ENCODE results near the gene PSTPIP1.

Gene PSTPIP1

DNA sequence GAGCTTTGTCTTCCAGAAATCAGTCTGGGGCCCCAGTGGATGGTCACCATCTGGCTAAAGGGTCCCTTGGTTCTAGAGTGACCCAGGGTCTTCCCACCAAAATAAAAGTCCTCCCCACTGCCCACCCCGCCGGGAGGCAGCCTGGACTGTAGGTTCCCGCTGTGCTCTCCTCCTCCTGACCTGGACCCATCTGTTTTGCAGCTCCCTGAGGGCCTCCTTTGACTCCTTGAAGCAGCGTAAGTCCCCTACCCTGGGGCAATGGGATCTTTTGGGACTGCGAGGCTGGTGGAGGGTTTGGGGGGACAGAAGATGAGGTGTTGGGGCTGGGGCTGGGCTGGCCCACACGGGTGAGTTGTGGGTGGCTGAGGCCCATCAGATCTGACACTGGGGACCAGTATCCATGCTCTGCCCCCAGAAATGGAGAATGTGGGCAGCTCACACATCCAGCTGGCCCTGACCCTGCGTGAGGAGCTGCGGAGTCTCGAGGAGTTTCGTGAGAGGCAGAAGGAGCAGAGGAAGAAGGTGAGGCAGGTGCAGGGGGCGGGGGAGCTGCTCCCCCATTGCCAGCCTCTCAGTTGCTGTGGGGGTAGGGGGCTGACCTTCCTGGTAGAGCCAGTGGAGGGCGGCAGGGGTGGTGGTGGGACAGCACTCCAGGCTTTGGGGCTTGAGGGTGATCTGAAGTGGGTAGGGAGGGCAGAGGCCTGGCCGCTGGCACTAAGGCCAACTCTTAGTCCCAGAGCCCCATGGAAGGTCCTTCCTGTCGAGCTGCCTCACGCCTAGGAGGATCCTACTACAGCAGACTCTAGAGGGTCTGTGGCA is 30.4 kb downstream of the PSTPIP1 start:
- no peak for TF ChIP-seq ZFX (IDR thresholded peaks at IDR 0.05; ENCODE audit: borderline replicate concordance)
- TF ChIP-seq, protein P1, sequence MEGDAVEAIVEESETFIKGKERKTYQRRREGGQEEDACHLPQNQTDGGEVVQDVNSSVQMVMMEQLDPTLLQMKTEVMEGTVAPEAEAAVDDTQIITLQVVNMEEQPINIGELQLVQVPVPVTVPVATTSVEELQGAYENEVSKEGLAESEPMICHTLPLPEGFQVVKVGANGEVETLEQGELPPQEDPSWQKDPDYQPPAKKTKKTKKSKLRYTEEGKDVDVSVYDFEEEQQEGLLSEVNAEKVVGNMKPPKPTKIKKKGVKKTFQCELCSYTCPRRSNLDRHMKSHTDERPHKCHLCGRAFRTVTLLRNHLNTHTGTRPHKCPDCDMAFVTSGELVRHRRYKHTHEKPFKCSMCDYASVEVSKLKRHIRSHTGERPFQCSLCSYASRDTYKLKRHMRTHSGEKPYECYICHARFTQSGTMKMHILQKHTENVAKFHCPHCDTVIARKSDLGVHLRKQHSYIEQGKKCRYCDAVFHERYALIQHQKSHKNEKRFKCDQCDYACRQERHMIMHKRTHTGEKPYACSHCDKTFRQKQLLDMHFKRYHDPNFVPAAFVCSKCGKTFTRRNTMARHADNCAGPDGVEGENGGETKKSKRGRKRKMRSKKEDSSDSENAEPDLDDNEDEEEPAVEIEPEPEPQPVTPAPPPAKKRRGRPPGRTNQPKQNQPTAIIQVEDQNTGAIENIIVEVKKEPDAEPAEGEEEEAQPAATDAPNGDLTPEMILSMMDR (IDR thresholded peaks at IDR 0.05): no peak
- H3K27ac ChIP-seq: no peak overlapping the region

DNA sequence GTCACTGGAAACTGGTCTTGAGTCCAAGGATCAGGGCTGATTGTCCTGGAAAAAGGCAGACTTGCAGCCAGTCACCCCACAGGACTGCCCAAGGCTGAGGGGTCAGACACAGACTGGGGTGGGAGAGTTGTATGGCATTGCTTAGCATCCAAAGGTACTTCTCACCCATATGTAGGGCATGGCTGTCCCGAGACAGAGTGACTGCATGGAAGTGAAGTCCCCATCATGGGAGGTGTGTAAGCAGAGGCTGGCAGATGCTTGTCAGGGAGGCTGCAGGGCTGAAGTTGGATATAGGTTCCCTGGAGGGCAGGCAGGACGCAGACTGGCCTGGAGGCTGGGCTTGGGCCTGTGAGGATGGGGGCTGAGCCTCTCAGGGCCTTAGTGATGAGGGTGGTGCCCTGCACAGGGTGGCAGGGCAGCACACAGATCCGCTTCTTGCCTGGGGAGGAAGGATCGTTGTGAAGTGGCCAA is 31.1 kb downstream of the PSTPIP1 start:
- TF ChIP-seq, protein P1 (IDR thresholded peaks at IDR 0.05): no peak
- no peak for TF ChIP-seq ZFX (IDR thresholded peaks at IDR 0.05; ENCODE audit: borderline replicate concordance)
- H3K27ac ChIP-seq: no peak overlapping the region

DNA sequence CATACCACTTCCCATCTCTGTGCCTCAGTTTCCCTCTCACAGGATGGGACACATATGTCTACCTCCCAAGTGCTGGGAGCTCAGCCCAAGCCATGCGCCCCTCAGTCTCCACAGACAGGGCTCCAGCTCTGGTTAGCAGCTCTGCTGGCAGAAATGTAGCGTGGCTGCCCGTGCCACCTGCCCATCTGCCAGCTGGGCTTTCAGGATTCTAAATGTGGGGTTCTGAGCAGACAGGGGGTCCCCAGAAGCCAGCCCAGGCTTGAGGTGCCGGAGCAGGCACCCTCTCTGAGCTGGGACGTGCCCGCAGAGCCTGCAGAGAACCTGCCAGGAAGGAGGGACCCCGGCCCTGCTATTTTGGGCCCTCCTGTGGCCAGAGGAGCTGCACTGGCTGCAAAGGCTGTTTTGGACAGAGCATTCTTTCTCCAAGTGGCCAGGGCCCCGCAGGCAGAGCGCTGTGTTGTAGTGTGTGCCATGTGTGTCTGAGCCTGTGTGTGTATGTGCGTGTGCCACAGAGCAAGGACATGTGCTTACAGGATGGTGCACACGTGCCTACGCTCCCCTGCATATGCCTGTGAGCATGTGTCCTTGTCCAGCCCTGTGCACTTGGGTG is 31.7 kb downstream of the PSTPIP1 start:
- H3K27ac ChIP-seq: no peak overlapping the region
- no peak for TF ChIP-seq ZFX (IDR thresholded peaks at IDR 0.05; ENCODE audit: borderline replicate concordance)
- TF ChIP-seq, protein P1 (IDR thresholded peaks at IDR 0.05): no peak

DNA sequence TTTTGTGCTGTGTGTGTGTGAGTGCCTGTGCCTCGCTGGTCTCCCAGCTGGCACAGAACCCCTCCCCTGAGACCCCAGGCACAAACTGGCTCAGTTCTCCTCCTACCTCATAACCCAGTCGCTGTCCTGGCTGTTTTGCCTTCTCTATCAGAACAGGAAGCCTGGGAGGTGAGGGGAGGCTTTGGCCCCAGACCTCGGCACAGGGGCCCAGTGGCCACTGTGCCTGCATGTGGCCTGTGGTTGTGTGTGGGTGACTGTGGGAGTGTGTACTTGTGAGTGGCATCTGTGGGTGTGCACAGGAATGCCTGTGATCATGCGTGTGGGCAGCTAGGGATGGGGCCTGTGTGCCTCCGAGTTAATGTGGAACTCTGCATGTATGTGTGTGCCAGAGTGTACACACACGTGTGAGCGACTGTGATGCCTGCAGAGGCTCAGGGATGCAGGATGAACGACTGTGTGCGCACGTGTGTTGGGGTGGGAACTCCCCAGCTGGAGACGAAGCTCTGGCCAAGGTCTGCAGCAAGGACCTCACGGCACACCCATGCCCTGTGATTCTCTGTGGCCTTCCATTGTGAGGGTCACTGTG is 32.3 kb downstream of the PSTPIP1 start:
- TF ChIP-seq ZFX (IDR thresholded peaks at IDR 0.05; ENCODE audit: borderline replicate concordance): no peak
- TF ChIP-seq, protein P1 (IDR thresholded peaks at IDR 0.05): no peak
- H3K27ac ChIP-seq: no peak overlapping the region

DNA sequence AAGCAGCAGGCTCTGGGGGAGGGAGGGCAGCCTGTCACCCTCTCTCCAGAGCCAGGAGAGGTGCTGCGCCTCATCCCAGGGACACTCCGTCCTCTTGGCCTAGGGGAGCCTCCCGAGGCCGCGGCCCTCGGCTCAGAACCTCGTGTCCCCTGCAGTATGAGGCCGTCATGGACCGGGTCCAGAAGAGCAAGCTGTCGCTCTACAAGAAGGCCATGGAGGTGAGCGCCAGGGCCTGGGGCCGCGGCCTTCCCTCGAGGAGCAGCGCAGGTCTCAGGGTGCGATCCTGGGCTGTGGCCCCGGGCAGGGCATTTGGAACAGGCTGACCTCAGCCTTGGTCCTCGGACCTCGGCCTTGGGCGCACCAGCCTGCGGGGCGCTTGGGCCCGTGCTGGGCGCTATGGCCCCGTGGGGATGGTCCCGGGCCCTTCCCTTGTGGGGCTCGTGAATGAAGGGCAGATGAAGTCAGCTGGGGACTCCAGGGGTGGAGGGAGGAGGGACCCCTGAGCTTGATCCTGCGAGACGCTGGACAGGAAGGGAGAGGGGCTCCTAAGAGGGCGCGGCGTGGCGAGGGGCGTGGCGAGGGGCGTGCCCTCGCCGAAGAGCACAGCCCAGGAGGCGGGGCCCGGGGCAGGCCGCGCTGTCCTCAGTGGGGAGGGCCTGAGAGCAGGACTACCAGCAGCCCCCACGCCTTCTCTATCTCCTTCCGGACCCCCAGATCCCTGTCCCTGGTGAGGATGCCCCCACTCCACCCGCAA is 32.9 kb downstream of the PSTPIP1 start:
- no peak for TF ChIP-seq ZFX (IDR thresholded peaks at IDR 0.05; ENCODE audit: borderline replicate concordance)
- TF ChIP-seq, protein P1 (IDR thresholded peaks at IDR 0.05): no peak
- H3K27ac ChIP-seq: no peak overlapping the region

DNA sequence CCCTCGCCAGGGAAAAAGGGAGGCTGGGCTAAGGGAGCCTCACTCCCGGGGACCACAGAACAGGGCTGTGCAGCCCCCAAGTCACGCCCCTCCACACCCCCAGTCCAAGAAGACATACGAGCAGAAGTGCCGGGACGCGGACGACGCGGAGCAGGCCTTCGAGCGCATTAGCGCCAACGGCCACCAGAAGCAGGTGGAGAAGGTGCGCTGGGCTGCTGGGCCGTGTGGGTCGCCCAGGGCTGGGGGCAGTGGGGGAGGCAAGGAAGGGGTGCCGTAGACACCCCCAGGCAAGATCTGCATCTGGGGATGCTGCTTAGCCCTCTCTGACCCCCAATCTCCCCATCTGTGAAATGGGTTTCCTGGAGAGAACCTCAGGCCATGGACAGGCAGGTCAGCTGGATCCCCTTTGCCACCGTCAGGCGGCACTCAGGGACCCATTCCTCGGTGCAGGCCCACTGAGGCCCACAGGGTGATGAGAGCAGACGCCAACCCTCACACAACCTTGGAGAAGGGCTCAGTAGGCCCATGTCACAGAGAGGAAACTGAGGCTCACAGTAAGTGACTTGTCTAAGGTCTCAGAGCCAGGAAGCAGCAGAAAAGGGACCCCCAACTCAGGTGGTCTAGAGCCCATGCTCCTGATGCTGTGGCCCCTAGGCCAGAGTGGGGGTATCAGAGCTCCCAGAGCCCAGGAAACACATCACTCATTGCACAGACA is 33.7 kb downstream of the PSTPIP1 start:
- TF ChIP-seq, protein P1 (IDR thresholded peaks at IDR 0.05): no peak
- TF ChIP-seq ZFX (IDR thresholded peaks at IDR 0.05; ENCODE audit: borderline replicate concordance): no peak
- no peak overlapping the region for H3K27ac ChIP-seq
